HG03565 (cell line): ENCODE data around the gene TWIST2.

Experiments
- ATAC-seq: cut with Tn5 transposase; IDR thresholded peaks from one replicate; pipeline ENCODE4 v1.9.1; 2021; ENCODE audit warnings: mild to moderate bottlenecking, moderate library complexity; ENCODE audit not compliant: unreplicated experiment

The TWIST2 gene

GRCh38 chr2:238872026-238872425, 24.1 kb downstream of the TWIST2 start:
- no peak for ATAC-seq

DNA sequence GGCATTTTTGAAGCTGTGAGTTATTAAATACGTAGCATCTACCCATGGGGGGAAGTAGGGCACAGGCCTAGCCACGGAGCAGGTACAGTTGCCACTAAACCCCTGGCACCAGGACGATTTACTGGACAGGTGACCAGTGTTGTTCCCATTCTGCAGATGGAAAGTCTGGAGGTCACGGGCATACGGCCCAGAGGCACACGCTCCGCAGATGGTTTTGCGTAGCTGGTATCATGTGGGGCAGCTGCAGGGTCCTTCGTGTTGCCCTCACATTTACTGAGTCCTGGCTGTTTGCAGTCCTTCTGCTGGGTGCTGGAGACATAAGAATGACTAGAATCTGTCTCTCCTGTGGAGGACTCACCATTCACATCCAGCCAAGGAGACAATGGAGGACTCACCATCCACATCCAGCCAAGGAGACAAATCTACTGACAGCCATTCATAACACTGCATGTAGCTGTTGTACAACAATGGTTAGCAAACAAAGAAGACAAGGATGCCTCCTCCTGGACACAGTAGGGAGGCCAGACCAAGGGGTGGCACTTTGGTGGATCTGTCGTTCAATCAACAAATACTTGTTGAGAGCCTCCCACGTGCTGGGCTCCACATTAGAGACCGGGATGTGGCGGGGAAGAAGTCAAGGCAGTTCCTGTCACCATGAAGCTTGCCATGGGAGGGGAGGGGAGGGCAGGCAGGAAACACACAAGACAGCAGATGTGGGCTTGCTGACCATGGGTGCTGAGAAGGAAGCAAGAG, 24.9 kb downstream of the TWIST2 start:
- ATAC-seq, result no peak

DNA sequence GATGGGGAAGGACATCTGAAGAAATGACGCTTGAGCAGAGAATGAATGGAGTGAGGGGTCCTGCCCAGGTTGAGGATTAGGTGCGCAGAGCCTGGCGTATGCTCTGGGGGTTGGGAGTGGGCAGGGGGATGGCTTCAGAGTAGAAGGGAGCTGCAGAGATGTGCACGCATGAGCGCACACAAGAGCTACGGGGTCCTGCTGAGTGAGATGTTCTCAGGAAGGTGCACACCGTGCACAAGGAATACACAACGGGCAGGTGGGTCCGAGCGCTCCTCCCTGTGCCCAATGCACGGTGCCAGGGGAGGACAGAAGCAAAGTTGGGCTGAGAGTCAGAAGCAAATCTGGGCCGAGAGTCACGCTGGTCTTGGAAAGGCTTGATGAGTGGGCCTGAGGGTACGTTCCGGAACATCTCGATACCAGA, 25.5 kb downstream of the TWIST2 start:
- ATAC-seq, result no peak

- ATAC-seq, result no peak
Observed at GRCh38 chr2:238873841-238874240, 26.0 kb downstream of the TWIST2 start.

DNA sequence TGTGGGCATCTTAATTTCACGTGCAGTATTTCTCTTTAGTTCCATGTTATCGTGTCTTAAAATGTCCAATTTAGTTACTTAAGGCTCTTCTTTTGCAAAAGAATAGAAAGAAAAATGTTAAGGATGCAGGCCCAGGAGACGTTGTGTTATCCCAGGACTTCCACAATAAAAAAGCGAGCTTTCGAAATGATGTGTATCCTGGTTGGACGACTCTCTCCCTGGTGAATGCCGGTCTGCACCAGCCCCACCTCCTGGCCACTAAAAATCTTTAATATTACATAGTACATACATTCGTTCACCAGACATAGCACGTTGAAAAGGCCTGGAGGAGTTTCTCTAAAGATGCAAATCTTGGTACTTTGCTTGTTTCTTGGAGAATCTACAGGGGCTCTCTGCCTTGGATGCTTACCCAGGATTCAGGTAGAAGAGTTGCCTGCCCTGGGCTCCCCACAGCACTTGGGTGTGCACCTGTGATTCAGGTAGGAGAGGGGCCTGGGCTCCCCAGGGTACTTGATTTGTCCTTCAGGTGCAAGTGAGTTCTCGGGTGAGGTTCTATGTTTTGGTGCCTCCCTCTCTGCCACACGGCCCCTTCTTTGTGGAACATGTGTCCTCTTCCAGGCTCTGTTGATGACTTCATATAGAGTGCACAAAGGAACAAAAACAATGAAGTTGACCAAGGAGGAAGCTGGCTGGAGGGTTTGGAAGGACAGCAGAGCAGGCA, 26.6 kb downstream of the TWIST2 start:
- no peak for ATAC-seq

- ATAC-seq, result no peak
Observed at GRCh38 chr2:238875101-238875470, 27.2 kb downstream of the TWIST2 start.

DNA sequence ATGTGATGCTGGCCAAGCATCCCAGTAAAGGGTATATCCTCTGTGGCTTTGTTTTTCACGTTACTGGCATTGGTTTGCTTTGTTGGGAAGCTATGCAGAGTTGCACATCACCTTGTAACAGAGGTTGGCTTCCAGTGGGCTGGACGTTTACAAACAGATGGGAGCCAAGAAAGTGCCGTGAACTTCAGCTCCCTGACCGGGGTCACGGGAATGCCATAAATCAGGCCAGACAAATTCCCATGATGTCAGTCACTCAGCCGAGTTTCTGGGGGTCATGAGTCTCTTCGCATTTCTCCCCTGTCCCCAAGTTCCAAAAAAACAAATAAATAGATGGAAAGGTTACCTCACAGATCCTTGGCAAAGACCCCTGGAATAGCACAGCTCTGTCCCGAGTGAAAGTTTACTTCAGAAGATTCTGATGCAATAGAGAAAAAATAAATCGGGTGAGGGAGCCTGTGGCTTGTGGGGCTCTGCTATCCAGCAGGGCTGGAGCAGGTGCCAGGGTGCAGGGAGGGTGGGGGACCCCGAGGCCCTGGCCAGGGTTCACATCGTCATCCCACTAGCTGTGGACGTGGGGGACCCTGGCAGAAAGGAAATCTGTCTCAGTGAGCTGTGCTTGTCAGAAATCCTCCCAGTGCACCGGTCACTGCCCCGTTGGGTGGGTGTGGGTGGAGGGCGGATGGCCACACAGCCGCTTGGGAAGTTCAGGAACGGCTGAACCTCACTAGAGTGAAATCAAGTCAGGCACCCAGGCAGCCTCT, 27.8 kb downstream of the TWIST2 start:
- ATAC-seq, result no peak

DNA sequence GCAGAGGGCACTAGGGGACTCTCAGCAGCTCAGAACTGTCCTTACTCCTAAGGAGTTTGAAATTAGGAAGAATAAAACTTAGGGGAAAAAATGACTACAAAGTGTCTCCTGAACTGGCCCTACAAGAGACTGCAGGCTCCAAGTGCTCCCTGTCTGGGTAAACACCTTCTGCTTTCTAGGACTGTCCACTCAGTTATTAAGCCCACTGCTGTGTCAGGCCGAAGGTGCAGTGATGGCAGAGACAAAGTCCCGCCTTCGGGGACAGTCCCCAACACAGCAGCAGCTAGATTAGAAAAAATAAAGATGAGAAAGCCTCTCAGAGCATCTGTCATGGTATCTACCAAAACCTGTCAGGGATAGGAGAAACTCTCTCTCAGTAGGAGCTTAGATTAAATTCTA, 28.3 kb downstream of the TWIST2 start:
- no peak for ATAC-seq

GRCh38 chr2:238878051-238878735, 30.3 kb downstream of the TWIST2 start:
- ATAC-seq, result no peak

- ATAC-seq, result no peak
Observed at GRCh38 chr2:238879043-238879442, 31.2 kb downstream of the TWIST2 start.

GRCh38 chr2:238879621-238880377, 31.9 kb downstream of the TWIST2 start:
- no peak for ATAC-seq

DNA sequence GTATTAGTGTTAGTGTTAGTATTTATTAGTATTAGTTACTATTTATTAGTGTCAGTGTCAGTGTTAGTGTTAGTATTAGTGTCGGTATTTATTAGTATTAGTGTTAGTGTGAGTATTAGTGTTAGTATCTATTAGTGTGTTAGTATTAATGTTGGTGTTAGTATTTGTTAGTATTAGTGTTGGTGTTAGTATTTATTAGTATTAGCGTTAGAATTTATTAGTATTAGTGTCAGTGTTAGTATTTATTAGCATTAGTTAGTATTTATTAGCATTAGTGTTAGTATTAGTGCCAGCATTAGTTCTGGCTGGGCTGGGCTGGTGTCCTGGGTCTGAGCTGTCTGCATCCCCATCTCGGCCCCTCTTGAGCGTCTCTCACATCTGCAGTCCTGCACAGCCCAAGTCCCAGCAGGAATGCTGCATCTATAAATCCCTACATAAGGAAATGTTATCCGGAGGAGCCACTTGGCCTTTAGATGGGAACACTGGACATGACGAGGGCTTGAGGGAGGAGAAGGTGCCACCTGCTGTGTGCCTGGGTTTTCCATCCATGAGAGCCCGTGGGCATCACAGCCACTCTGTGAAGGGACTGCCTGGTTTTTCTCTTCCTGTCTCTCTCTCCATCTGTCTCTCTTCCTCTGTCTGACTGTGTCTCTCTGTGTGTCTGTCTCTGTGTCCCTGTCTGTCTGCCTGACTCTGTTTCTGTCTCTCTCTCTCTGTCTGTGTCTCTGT, 33.6 kb downstream of the TWIST2 start:
- ATAC-seq, result no peak

GRCh38 chr2:238882082-238882755, 34.3 kb downstream of the TWIST2 start:
- no peak for ATAC-seq

DNA sequence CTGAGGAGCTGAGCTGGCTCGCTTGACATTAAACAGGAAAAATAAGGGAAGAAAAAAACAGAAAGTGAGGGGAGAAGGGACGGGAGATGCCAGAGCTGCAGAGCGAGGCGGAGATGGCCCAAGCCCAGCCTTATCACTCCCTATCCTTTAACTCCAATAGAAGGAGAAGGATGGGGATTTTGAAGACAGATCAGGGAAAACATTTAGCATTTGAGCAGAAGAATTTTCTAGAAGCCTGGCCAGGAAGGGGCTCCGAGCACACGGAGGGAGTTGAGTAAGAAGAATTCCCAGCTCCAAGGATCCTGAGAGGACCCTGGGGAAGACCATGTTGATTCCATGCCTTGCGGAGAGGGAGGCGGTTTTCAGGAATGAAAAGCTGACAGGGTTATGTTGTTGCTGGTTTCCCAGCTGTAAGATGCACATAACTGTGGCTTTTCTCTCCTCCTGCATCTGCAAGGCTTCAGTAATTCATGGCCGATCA, 35.6 kb downstream of the TWIST2 start:
- ATAC-seq, result no peak

- ATAC-seq, result no peak
Observed at GRCh38 chr2:238884122-238884811, 36.4 kb downstream of the TWIST2 start.

GRCh38 chr2:238884812-238885408, 37.0 kb downstream of the TWIST2 start:
- no peak for ATAC-seq

DNA sequence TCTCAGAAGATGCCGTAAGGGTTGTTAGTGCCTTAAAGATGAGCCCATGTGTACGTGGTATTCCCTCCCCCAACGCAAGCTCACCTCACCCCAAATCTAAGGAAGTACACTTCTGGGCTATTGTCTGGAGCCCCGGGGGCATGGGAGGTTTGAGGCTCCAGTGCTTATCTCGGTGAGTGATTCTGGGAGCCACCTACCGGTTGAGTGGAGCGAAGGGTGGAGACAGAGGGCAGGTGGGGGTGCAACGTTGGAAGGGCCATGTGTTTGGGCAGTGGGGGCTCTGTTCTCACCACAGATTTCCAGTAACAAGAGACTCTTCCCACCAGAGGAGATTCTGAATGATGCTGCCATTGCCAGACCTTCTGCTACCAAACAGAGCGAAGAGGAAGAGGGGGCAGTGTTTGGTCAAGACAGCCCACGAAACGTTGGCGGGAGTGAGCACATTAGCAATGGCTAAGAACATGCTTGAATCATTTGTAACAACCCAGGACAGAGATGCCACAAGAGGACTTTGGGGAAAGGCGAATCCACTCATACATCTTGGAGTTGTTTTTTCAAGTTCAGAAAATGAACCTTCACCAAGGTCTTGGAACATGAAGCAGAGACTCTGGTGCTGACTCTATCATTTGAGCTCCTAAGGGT, 38.7 kb downstream of the TWIST2 start:
- no peak for ATAC-seq

DNA sequence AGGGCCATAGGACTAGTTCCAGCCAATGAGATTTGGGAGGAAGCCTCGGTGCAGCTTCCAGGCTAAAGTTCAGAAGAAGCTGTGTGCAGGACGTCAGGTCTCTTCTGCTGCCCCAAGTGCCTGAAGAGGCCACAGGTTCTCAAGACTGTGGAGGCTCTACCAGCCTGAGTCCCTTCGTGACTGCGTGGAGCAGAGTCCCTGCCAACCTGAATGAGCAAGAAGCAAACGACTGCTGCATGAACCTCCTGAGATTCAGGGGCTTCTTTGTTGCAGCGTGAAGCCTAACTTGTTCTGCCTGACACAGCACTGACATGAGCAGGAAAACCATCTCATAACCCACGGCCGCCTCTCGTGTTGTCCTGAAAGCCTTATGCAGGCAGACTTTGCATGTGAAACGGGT, 39.7 kb downstream of the TWIST2 start:
- no peak for ATAC-seq
